RWPE2 (cell line): ENCODE data around the gene KRTAP10-6.
"Not testable (repeated sequence)": the region's sequence is repeated elsewhere in the genome, so short reads cannot be mapped to it uniquely, and the experiment has no call there.

Experiments used
- ATAC-seq: fragments of 200-7000 bp; cut with Tn5 transposase; 3 replicates; pipeline ENCODE4 v1.9.1; 2021; ENCODE audit warnings: low read depth
- DNase-seq: peaks from one replicate; pipeline ENCODE4 v3.0.0-alpha.2; 2020; ENCODE audit warnings: low spot score
- H3K27ac ChIP-seq: fragments of 450-650 bp; 2 replicates; pipeline ENCODE4 v1.5.1; 2017; ENCODE audit warnings: mild to moderate bottlenecking; ENCODE audit not compliant: poor library complexity, severe bottlenecking
- H3K27me3 ChIP-seq: fragments of 250-450 bp; sonication (Bioruptor Pico); 2 replicates; pipeline ENCODE4 v1.5.1; 2021; ENCODE audit warnings: mild to moderate bottlenecking, moderate library complexity; ENCODE audit not compliant: insufficient read depth, poor library complexity, severe bottlenecking
- H3K36me3 ChIP-seq: fragments of 250-450 bp; sonication (Bioruptor Pico); 2 replicates; pipeline ENCODE4 v1.5.1; 2020; ENCODE audit warnings: low read depth, mild to moderate bottlenecking, moderate library complexity
- H3K4me1 ChIP-seq: fragments of 250-450 bp; sonication (Bioruptor Pico); 2 replicates; pipeline ENCODE4 v1.5.1; 2021; ENCODE audit warnings: mild to moderate bottlenecking, moderate library complexity; ENCODE audit not compliant: insufficient read depth, poor library complexity, severe bottlenecking
- H3K4me3 ChIP-seq: fragments of 250-450 bp; sonication (Bioruptor Pico); 2 replicates; pipeline ENCODE4 v1.5.1; 2021; ENCODE audit warnings: mild to moderate bottlenecking, moderate library complexity; ENCODE audit not compliant: severe bottlenecking
- H3K9me3 ChIP-seq: fragments of 250-450 bp; sonication (Bioruptor Pico); 2 replicates; pipeline ENCODE4 v1.5.1; 2021; ENCODE audit warnings: mild to moderate bottlenecking, moderate library complexity; ENCODE audit not compliant: severe bottlenecking
- CTCF ChIP-seq: fragments of 450-650 bp; IDR thresholded peaks from one replicate; pipeline ENCODE4 v1.5.1; 2017; ENCODE audit warnings: mild to moderate bottlenecking, moderate library complexity; ENCODE audit not compliant: poor library complexity, severe bottlenecking

KRTAP10-6 gene

GRCh38 chr21:44628707-44629391, 36.5 kb upstream of the KRTAP10-6 start:
- no peak for ATAC-seq
- H3K36me3 ChIP-seq = no peaks in the 10 kb centered on the region
- TF ChIP-seq CTCF = no peak

GRCh38 chr21:44627831-44628233, 35.5 kb upstream of the KRTAP10-6 start:
- not testable (repeated sequence) for ATAC-seq, H3K4me3 ChIP-seq, H3K27me3 ChIP-seq, DNase-seq, H3K27ac ChIP-seq, H3K36me3 ChIP-seq, H3K4me1 ChIP-seq
- peaks cover 20% of the 10 kb centered on the region for H3K9me3 ChIP-seq

More at GRCh38 chr21:44628707-44629391, 36.5 kb upstream of the KRTAP10-6 start:
- Histone ChIP-seq H3K9me3 (peaks cover 18% of the 10 kb centered on the region), H3K4me1 (no peaks in the 10 kb centered on the region), H3K27ac (no peak overlapping the region), H3K27me3 (no peaks in the 10 kb centered on the region), H3K4me3 (no peak overlapping the region)
- DNase-seq = no peak

GRCh38 chr21:44627181-44627822, 35.0 kb upstream of the KRTAP10-6 start:
- peaks cover 20% of the 10 kb centered on the region for H3K9me3 ChIP-seq
- not testable (repeated sequence) for H3K4me3 ChIP-seq, H3K36me3 ChIP-seq, H3K4me1 ChIP-seq, H3K27me3 ChIP-seq, H3K27ac ChIP-seq, DNase-seq, ATAC-seq

- DNase-seq (no peak), ATAC-seq (no peak)
- Histone ChIP-seq H3K4me1 (no peaks in the 10 kb centered on the region), H3K36me3 (no peaks in the 10 kb centered on the region), H3K4me3 (no peak within 1 kb of the TSS), H3K27ac (no peak within 1 kb of the TSS), H3K27me3 (no peaks in the 10 kb centered on the region), H3K9me3 (peaks cover 15% of the 10 kb centered on the region)
- no peak for TF ChIP-seq CTCF
Observed at GRCh38 chr21:44626673-44627143, 34.4 kb upstream of the KRTAP10-6 start, which contains the start of gene KRTAP10-9. KRTAP10-9 (plus strand) TSS chr21:44627093; CDS start chr21:44627172, 79 bp downstream.

GRCh38 chr21:44626262-44626661, 34.0 kb upstream of the KRTAP10-6 start:
- H3K36me3 ChIP-seq = no peaks in the 10 kb centered on the region
- no peak overlapping the region for H3K27ac ChIP-seq
- peaks cover 13% of the 10 kb centered on the region for H3K9me3 ChIP-seq
- no peak overlapping the region for H3K4me3 ChIP-seq
- H3K27me3 ChIP-seq = no peaks in the 10 kb centered on the region
- no peaks in the 10 kb centered on the region for H3K4me1 ChIP-seq
- ATAC-seq = no peak
- no peak for DNase-seq
- no peak for TF ChIP-seq CTCF

GRCh38 chr21:44625756-44626155, 33.5 kb upstream of the KRTAP10-6 start:
- TF ChIP-seq CTCF = no peak
- ATAC-seq = no peak
- Histone ChIP-seq H3K4me1 (no peaks in the 10 kb centered on the region), H3K27ac (no peak overlapping the region), H3K9me3 (peaks cover 13% of the 10 kb centered on the region), H3K4me3 (no peak overlapping the region), H3K27me3 (no peaks in the 10 kb centered on the region), H3K36me3 (no peaks in the 10 kb centered on the region)
- DNase-seq = no peak
